Mesendoderm (in vitro differentiated cells): ENCODE measurements around the gene CEBPA.

Experiments
- DNase-seq: peaks from one replicate; pipeline ENCODE4 v3.0.0; 2013
- H2AK5ac ChIP-seq: 2 replicates; pipeline ENCODE4 v1.6.1; 2013; ENCODE audit warnings: low read length, inconsistent platforms
- H2BK120ac ChIP-seq: 2 replicates; pipeline ENCODE4 v1.6.1; 2013; ENCODE audit warnings: low read depth, mild to moderate bottlenecking, low read length, moderate library complexity, mixed read lengths
- H2BK15ac ChIP-seq: replicated peaks from 2 replicates; pipeline ENCODE4 v1.6.1; 2013; ENCODE audit warnings: low read depth, mild to moderate bottlenecking, moderate library complexity
- H2BK5ac ChIP-seq: 2 replicates; pipeline ENCODE4 v1.6.1; 2013; ENCODE audit warnings: low read length, inconsistent platforms
- H3K18ac ChIP-seq: 2 replicates; pipeline ENCODE4 v1.6.1; 2013; ENCODE audit warnings: mild to moderate bottlenecking, low read length, mixed read lengths
- H3K23ac ChIP-seq: one replicate; pipeline ENCODE4 v1.6.1; 2013; ENCODE audit warnings: low read length
- H3K27ac ChIP-seq: 2 replicates; pipeline ENCODE4 v1.5.1; 2013; ENCODE audit warnings: low read depth, mild to moderate bottlenecking, inconsistent platforms, low read length, moderate library complexity
- H3K27me3 ChIP-seq: 2 replicates; pipeline ENCODE4 v1.6.1; 2013; ENCODE audit warnings: low read length, control low read depth, mild to moderate bottlenecking, inconsistent platforms; ENCODE audit not compliant: insufficient read depth, poor library complexity
- H3K36me3 ChIP-seq: 2 replicates; pipeline ENCODE4 v1.6.1; 2013; ENCODE audit warnings: low read length, inconsistent platforms; ENCODE audit not compliant: control insufficient read depth, insufficient read depth
- H3K4ac ChIP-seq: one replicate; pipeline ENCODE4 v1.6.1; 2013; ENCODE audit warnings: low read depth, mild to moderate bottlenecking, low read length, moderate library complexity
- H3K4me1 ChIP-seq: 2 replicates; pipeline ENCODE4 v1.6.1; 2013; ENCODE audit warnings: low read depth, low read length, inconsistent platforms; ENCODE audit not compliant: control insufficient read depth
- H3K4me2 ChIP-seq: 2 replicates; pipeline ENCODE4 v1.6.1; 2013; ENCODE audit warnings: low read length
- H3K4me3 ChIP-seq: 2 replicates; pipeline ENCODE4 v1.5.1; 2013; ENCODE audit warnings: mild to moderate bottlenecking, low read length
- H3K56ac ChIP-seq: one replicate; pipeline ENCODE4 v1.6.1; 2013; ENCODE audit warnings: low read length
- H3K79me1 ChIP-seq: 2 replicates; pipeline ENCODE4 v1.6.1; 2013; ENCODE audit warnings: low read length, inconsistent platforms
- H3K79me2 ChIP-seq: 2 replicates; pipeline ENCODE4 v1.6.1; 2013; ENCODE audit warnings: mild to moderate bottlenecking, low read length; ENCODE audit not compliant: control insufficient read depth, insufficient read depth
- H3K9ac ChIP-seq: 2 replicates; pipeline ENCODE4 v1.6.1; 2013; ENCODE audit warnings: low read length, inconsistent platforms
- H4K5ac ChIP-seq: one replicate; pipeline ENCODE4 v1.6.1; 2013; ENCODE audit warnings: low read length
- H4K8ac ChIP-seq: one replicate; pipeline ENCODE4 v1.6.1; 2013; ENCODE audit warnings: low read depth, mild to moderate bottlenecking, control low read depth, low read length, moderate library complexity
- WGBS: extraction: QIAGEN DNeasy Blood & Tissue Kit; methylation state at CpG from one replicate; pipeline ENCODE4 v1.1.7; 2013; ENCODE audit warnings: low lambda C conversion rate, missing lambda C conversion rate; ENCODE audit not compliant: insufficient coverage; ENCODE audit errors: extremely low coverage; 5-methylcytosine and 5-hydroxymethylcytosine counted together

CEBPA gene

GRCh38 chr19:33332248-33332647 is 29.9 kb upstream of the CEBPA start:
- no peaks in the 10 kb centered on the region for H3K4me1 ChIP-seq
- no CpG with 5 or more reads among the region's 5 CpGs for WGBS

GRCh38 chr19:33329736-33330135 is 27.4 kb upstream of the CEBPA start:
- H4K5ac ChIP-seq = no peak overlapping the region
- no peak overlapping the region for H3K4ac ChIP-seq
- no peaks in the 10 kb centered on the region for H3K27me3 ChIP-seq
- no peaks in the 10 kb centered on the region for H3K4me1 ChIP-seq
- H3K36me3 ChIP-seq = no peaks in the 10 kb centered on the region
- H3K79me1 ChIP-seq = no peaks in the 10 kb centered on the region
- no peak overlapping the region for H2AK5ac ChIP-seq
- H3K23ac ChIP-seq = no peak overlapping the region
- no peak overlapping the region for H2BK15ac ChIP-seq
- H3K56ac ChIP-seq = no peak overlapping the region
- no peak overlapping the region for H3K4me2 ChIP-seq
- WGBS = no CpG with 5 or more reads among the region's 4 CpGs
- no peak overlapping the region for H3K9ac ChIP-seq
- no peak overlapping the region for H3K4me3 ChIP-seq
- no peak for DNase-seq
- no peak overlapping the region for H3K27ac ChIP-seq
- no peak overlapping the region for H2BK120ac ChIP-seq
- no peak overlapping the region for H4K8ac ChIP-seq
- no peak overlapping the region for H2BK5ac ChIP-seq
- no peak overlapping the region for H3K18ac ChIP-seq
- H3K79me2 ChIP-seq = no peaks in the 10 kb centered on the region

More at GRCh38 chr19:33332248-33332647, 29.9 kb upstream of the CEBPA start:
- Histone ChIP-seq H2BK120ac (no peak overlapping the region), H3K36me3 (no peaks in the 10 kb centered on the region), H3K4me3 (no peak overlapping the region), H3K9ac (no peak overlapping the region), H3K56ac (no peak overlapping the region), H3K27ac (no peak overlapping the region), H2AK5ac (no peak overlapping the region), H2BK5ac (no peak overlapping the region), H4K8ac (no peak overlapping the region), H3K23ac (no peak overlapping the region), H4K5ac (no peak overlapping the region), H2BK15ac (no peak overlapping the region), H3K4ac (no peak overlapping the region), H3K27me3 (no peaks in the 10 kb centered on the region), H3K79me1 (no peaks in the 10 kb centered on the region), H3K4me2 (no peak overlapping the region), H3K79me2 (no peaks in the 10 kb centered on the region), H3K18ac (no peak overlapping the region)
- no peak for DNase-seq

GRCh38 chr19:33329060-33329459 is 26.7 kb upstream of the CEBPA start:
- H3K18ac ChIP-seq = no peak overlapping the region
- no peaks in the 10 kb centered on the region for H3K36me3 ChIP-seq
- no peak overlapping the region for H3K56ac ChIP-seq
- H3K79me1 ChIP-seq = no peaks in the 10 kb centered on the region
- no peaks in the 10 kb centered on the region for H3K27me3 ChIP-seq
- no peak overlapping the region for H2BK15ac ChIP-seq
- no peak overlapping the region for H3K9ac ChIP-seq
- no peaks in the 10 kb centered on the region for H3K79me2 ChIP-seq
- H4K5ac ChIP-seq = no peak overlapping the region
- no peak overlapping the region for H4K8ac ChIP-seq
- no peak overlapping the region for H3K4me3 ChIP-seq
- no peak overlapping the region for H3K4me2 ChIP-seq
- no peaks in the 10 kb centered on the region for H3K4me1 ChIP-seq
- no peak overlapping the region for H2BK5ac ChIP-seq
- no CpG with 5 or more reads among the region's 8 CpGs for WGBS
- no peak overlapping the region for H3K27ac ChIP-seq
- no peak overlapping the region for H3K4ac ChIP-seq
- no peak for DNase-seq
- no peak overlapping the region for H3K23ac ChIP-seq
- no peak overlapping the region for H2AK5ac ChIP-seq
- H2BK120ac ChIP-seq = no peak overlapping the region

GRCh38 chr19:33325920-33326319 is 23.6 kb upstream of the CEBPA start:
- Histone ChIP-seq H3K56ac (no peak overlapping the region), H4K5ac (no peak overlapping the region), H2BK15ac (no peak overlapping the region), H3K23ac (no peak overlapping the region), H3K27ac (no peak overlapping the region), H3K36me3 (no peaks in the 10 kb centered on the region), H2BK5ac (no peak overlapping the region), H3K4me2 (no peak overlapping the region), H3K4ac (no peak overlapping the region), H3K9ac (no peak overlapping the region), H3K4me1 (no peaks in the 10 kb centered on the region), H3K27me3 (no peaks in the 10 kb centered on the region), H3K4me3 (no peak overlapping the region), H3K79me1 (no peaks in the 10 kb centered on the region), H4K8ac (no peak overlapping the region), H3K18ac (no peak overlapping the region), H3K79me2 (no peaks in the 10 kb centered on the region), H2BK120ac (no peak overlapping the region), H2AK5ac (no peak overlapping the region)
- no peak for DNase-seq
- no CpG with 5 or more reads among the region's 5 CpGs for WGBS

GRCh38 chr19:33324628-33325027 is 22.3 kb upstream of the CEBPA start:
- H3K79me1 ChIP-seq = no peaks in the 10 kb centered on the region
- no peak overlapping the region for H3K9ac ChIP-seq
- H3K27me3 ChIP-seq = no peaks in the 10 kb centered on the region
- no peak overlapping the region for H3K18ac ChIP-seq
- H4K5ac ChIP-seq = no peak overlapping the region
- DNase-seq = no peak
- no peak overlapping the region for H2BK120ac ChIP-seq
- no peak overlapping the region for H2BK5ac ChIP-seq
- H3K27ac ChIP-seq = no peak overlapping the region
- H3K4me3 ChIP-seq = no peak overlapping the region
- no peak overlapping the region for H3K56ac ChIP-seq
- H4K8ac ChIP-seq = no peak overlapping the region
- no peaks in the 10 kb centered on the region for H3K36me3 ChIP-seq
- H2AK5ac ChIP-seq = no peak overlapping the region
- no peak overlapping the region for H3K4ac ChIP-seq
- no peaks in the 10 kb centered on the region for H3K4me1 ChIP-seq
- H3K23ac ChIP-seq = no peak overlapping the region
- no CpG with 5 or more reads among the region's 3 CpGs for WGBS
- H2BK15ac ChIP-seq = no peak overlapping the region
- no peak overlapping the region for H3K4me2 ChIP-seq
- no peaks in the 10 kb centered on the region for H3K79me2 ChIP-seq

GRCh38 chr19:33323093-33323820 is 20.9 kb upstream of the CEBPA start:
- Histone ChIP-seq H3K23ac (no peak overlapping the region), H3K4me2 (no peak overlapping the region), H4K5ac (no peak overlapping the region), H3K4me3 (no peak overlapping the region), H2BK5ac (no peak overlapping the region), H3K27me3 (no peaks in the 10 kb centered on the region), H4K8ac (no peak overlapping the region), H3K56ac (no peak overlapping the region), H2BK120ac (no peak overlapping the region), H3K36me3 (no peaks in the 10 kb centered on the region), H3K4ac (no peak overlapping the region), H2BK15ac (no peak overlapping the region), H3K79me2 (no peaks in the 10 kb centered on the region), H2AK5ac (no peak overlapping the region), H3K4me1 (no peaks in the 10 kb centered on the region), H3K27ac (no peak overlapping the region), H3K9ac (no peak overlapping the region), H3K79me1 (no peaks in the 10 kb centered on the region), H3K18ac (no peak overlapping the region)
- no CpG with 5 or more reads among the region's 6 CpGs for WGBS
- DNase-seq = no peak
